Measurements from ENCODE around the gene PREB.

The PREB gene

GRCh38 chr2:27175330-27175729, 40.9 kb upstream of the PREB start:
- H3K4me2 ChIP-seq (ENCODE audit: low read length), result no peak overlapping the region

GRCh38 chr2:27174638-27175037, 40.2 kb upstream of the PREB start:
- Histone ChIP-seq H3K4me1 (ENCODE audit: control insufficient read depth, low read length) (peaks cover 59% of the 10 kb centered on the region), H4K20me1 (ENCODE audit: control insufficient read depth, insufficient read depth, low read depth, low read length) (no peaks in the 10 kb centered on the region), H3K36me3 (ENCODE audit: control insufficient read depth, low read length) (no peaks in the 10 kb centered on the region), H3K79me2 (ENCODE audit: control insufficient read depth, low read length) (no peaks in the 10 kb centered on the region), H3K27ac (ENCODE audit: low read depth, low read length) (no peak overlapping the region), H3K4me2 (ENCODE audit: low read length) (no peak overlapping the region), H3K9me2 (replicated peaks; ENCODE audit: control insufficient read depth, low read length) (no peaks in the 10 kb centered on the region), H3K27me3 (ENCODE audit: control insufficient read depth, low read length) (no peaks in the 10 kb centered on the region), H3K9me3 (ENCODE audit: control insufficient read depth, insufficient read depth, low read length) (no peaks in the 10 kb centered on the region), H3K4me3 (ENCODE audit: low read length) (no peak overlapping the region), H3F3A (ENCODE audit: control insufficient read depth, insufficient read depth) (no peaks in the 10 kb centered on the region; the same call in 1 of the 2 replicates)
- TF ChIP-seq EZH2phosphoT487 (IDR thresholded peaks at IDR 0.05; ENCODE audit: borderline replicate concordance, low read length), result no peak
- TF ChIP-seq CTCF (IDR thresholded peaks at IDR 0.05; ENCODE audit: low read depth, low read length, poor library complexity, severe bottlenecking), result no peak

More at GRCh38 chr2:27175330-27175729, 40.9 kb upstream of the PREB start:
- Histone ChIP-seq H3K79me2 (ENCODE audit: control insufficient read depth, low read length) (no peaks in the 10 kb centered on the region), H3K4me1 (ENCODE audit: control insufficient read depth, low read length) (peaks cover 53% of the 10 kb centered on the region), H3K4me3 (ENCODE audit: low read length) (no peak overlapping the region), H3K27me3 (ENCODE audit: control insufficient read depth, low read length) (no peaks in the 10 kb centered on the region), H3K9me2 (replicated peaks; ENCODE audit: control insufficient read depth, low read length) (no peaks in the 10 kb centered on the region), H4K20me1 (ENCODE audit: control insufficient read depth, insufficient read depth, low read depth, low read length) (no peaks in the 10 kb centered on the region), H3K36me3 (ENCODE audit: control insufficient read depth, low read length) (no peaks in the 10 kb centered on the region), H3K27ac (ENCODE audit: low read depth, low read length) (no peak overlapping the region), H3K9me3 (ENCODE audit: control insufficient read depth, insufficient read depth, low read length) (no peaks in the 10 kb centered on the region), H3F3A (ENCODE audit: control insufficient read depth, insufficient read depth) (no peaks in the 10 kb centered on the region; the same call in 1 of the 2 replicates)
- TF ChIP-seq EZH2phosphoT487 (IDR thresholded peaks at IDR 0.05; ENCODE audit: borderline replicate concordance, low read length) (no peak), CTCF (IDR thresholded peaks at IDR 0.05; ENCODE audit: low read depth, low read length, poor library complexity, severe bottlenecking) (no peak)

GRCh38 chr2:27171351-27171848, 37.0 kb upstream of the PREB start:
- Histone ChIP-seq H3K4me1 (ENCODE audit: control insufficient read depth, low read length) (peaks cover 41% of the 10 kb centered on the region), H4K20me1 (ENCODE audit: control insufficient read depth, insufficient read depth, low read depth, low read length) (no peaks in the 10 kb centered on the region), H3K27ac (ENCODE audit: low read depth, low read length) (no peak overlapping the region), H3K4me3 (ENCODE audit: low read length) (no peak overlapping the region), H3F3A (ENCODE audit: control insufficient read depth, insufficient read depth) (no peaks in the 10 kb centered on the region; the same call in 1 of the 2 replicates), H3K36me3 (ENCODE audit: control insufficient read depth, low read length) (no peaks in the 10 kb centered on the region), H3K4me2 (ENCODE audit: low read length) (no peak overlapping the region), H3K79me2 (ENCODE audit: control insufficient read depth, low read length) (no peaks in the 10 kb centered on the region), H3K9me2 (replicated peaks; ENCODE audit: control insufficient read depth, low read length) (no peaks in the 10 kb centered on the region), H3K27me3 (ENCODE audit: control insufficient read depth, low read length) (no peaks in the 10 kb centered on the region), H3K9me3 (ENCODE audit: control insufficient read depth, insufficient read depth, low read length) (no peaks in the 10 kb centered on the region)
- no peak for TF ChIP-seq EZH2phosphoT487 (IDR thresholded peaks at IDR 0.05; ENCODE audit: borderline replicate concordance, low read length)
- TF ChIP-seq CTCF (IDR thresholded peaks at IDR 0.05; ENCODE audit: low read depth, low read length, poor library complexity, severe bottlenecking), result no peak
